HepG2 (cell line): ENCODE data around the gene BIN1. TPM values are rescaled to one million over a fixed set of nuclear protein-coding genes. Genes with fewer than 3 reads are reported as not detected.

Source experiments
- ATAC-seq: fragments of 200-7000 bp; cut with Tn5 transposase; 3 replicates; pipeline ENCODE4 v1.9.1; 2020; ENCODE audit warnings: mild to moderate bottlenecking, moderate library complexity
- BruUV-seq: library from RNA; stranded (reverse); fragments of 400-500 nt; replicated peaks from 2 replicates; lab custom pipeline; 2021; lab: Mats Ljungman, UMichigan
- CTCF ChIA-PET: fragments of 300-600 bp; formaldehyde crosslinking; extraction: SDS; loops from one replicate; lab custom pipeline; 2021; ENCODE audit warnings: low total read pairs, inconsistent platforms, low intra/inter-chr PET ratio; lab: Yijun Ruan, JAX
- POLR2A ChIA-PET: fragments of 350-600 bp; sonication (Branson Sonifier 250); formaldehyde crosslinking; loops from one replicate; lab custom pipeline; 2020; ENCODE audit warnings: antibody characterized with exemption, inconsistent platforms; lab: Yijun Ruan, JAX
- DNase-seq: peaks from one replicate; pipeline ENCODE4 v3.0.0-alpha.2; 2015; ENCODE audit warnings: low spot score
- FAIRE-seq: peaks from 3 replicates; lab custom pipeline; 2011; peaks lifted over from hg19 to GRCh38; lab: Jason Lieb, UNC
- H2AFZ ChIP-seq: one replicate; pipeline ENCODE4 v1.6.1; 2011; ENCODE audit warnings: low read length, inconsistent platforms
- H3K27ac ChIP-seq: fragments of 300-600 bp; 3 replicates; pipeline ENCODE4 v1.8.0; 2011; ENCODE audit warnings: mixed run types, mild to moderate bottlenecking, mixed read lengths, low read length, inconsistent platforms; ENCODE audit not compliant: insufficient read depth; ENCODE audit errors: extremely low read length
- H3K27me3 ChIP-seq, 2 experiments: fragments of 200-600 bp in 1 of 2; 2 replicates in 1 of 2; 3 replicates in 1 of 2; pipeline versions ENCODE4 v1.6.0 to v1.8.0; 2011; ENCODE audit warnings: low read length in 2 of 2, mild to moderate bottlenecking in 2 of 2, moderate library complexity in 2 of 2, inconsistent platforms in 1 of 2; ENCODE audit not compliant: insufficient read depth in 2 of 2, control insufficient read depth in 1 of 2
- H3K36me3 ChIP-seq, 2 experiments: fragments of 200-600 bp in 1 of 2; replicated peaks in 1 of 2; 2 replicates in 1 of 2; 3 replicates in 1 of 2; pipeline versions ENCODE4 v1.5.1 to v1.8.0; 2011; ENCODE audit warnings: low read length in 2 of 2, inconsistent platforms in 1 of 2; ENCODE audit not compliant: insufficient read depth in 2 of 2, control insufficient read depth in 1 of 2
- H3K4me1 ChIP-seq: 2 replicates; pipeline ENCODE4 v1.5.1; 2012; ENCODE audit warnings: low read length, inconsistent platforms; ENCODE audit not compliant: insufficient read depth
- H3K4me2 ChIP-seq: 2 replicates; pipeline ENCODE4 v1.6.0; 2011; ENCODE audit warnings: low read depth, low read length, inconsistent platforms
- H3K4me3 ChIP-seq, 3 experiments: fragments of 200-600 bp in 1 of 3; sonication (generic), shearing (Covaris generic) in 1 of 3; replicated peaks in 1 of 3; 2 replicates each; pipeline ENCODE4 v1.5.1; 2011 to 2016; ENCODE audit warnings: low read length in 3 of 3, inconsistent platforms in 2 of 3, low read depth in 2 of 3, mild to moderate bottlenecking in 2 of 3, control low read depth in 1 of 3, mixed read lengths in 1 of 3; ENCODE audit not compliant: insufficient read depth in 1 of 3
- H3K79me2 ChIP-seq: one replicate; pipeline ENCODE4 v1.6.1; 2011; ENCODE audit warnings: low read length, inconsistent platforms; ENCODE audit not compliant: insufficient read depth
- H3K9ac ChIP-seq: 2 replicates; pipeline ENCODE4 v1.6.0; 2011; ENCODE audit warnings: mild to moderate bottlenecking, low read depth, low read length, inconsistent platforms; ENCODE audit not compliant: insufficient read depth
- H3K9me3 ChIP-seq: 2 replicates; pipeline ENCODE4 v1.5.1; 2012; ENCODE audit warnings: mild to moderate bottlenecking, low read length
- H4K20me1 ChIP-seq: 2 replicates; pipeline ENCODE4 v1.6.0; 2011; ENCODE audit warnings: inconsistent platforms, mild to moderate bottlenecking, low read length, moderate library complexity; ENCODE audit not compliant: insufficient read depth
- CENPBD1 ChIP-seq: sonication (generic); formaldehyde crosslinking; IDR thresholded peaks from 2 replicates; pipeline ENCODE4 v1.8.0; 2022; ENCODE audit warnings: missing genetic modification reagents, low read depth, mild to moderate bottlenecking, borderline replicate concordance
- DDIT3 ChIP-seq: sonication (generic); formaldehyde crosslinking; IDR thresholded peaks from 2 replicates; pipeline ENCODE4 v1.4.0; 2020; ENCODE audit warnings: mild to moderate bottlenecking, missing genetic modification reagents
- FLYWCH1 ChIP-seq: sonication (generic); formaldehyde crosslinking; IDR thresholded peaks from 2 replicates; pipeline ENCODE4 v1.8.1; 2023; ENCODE audit warnings: mild to moderate bottlenecking, missing genetic modification reagents
- HCFC1 ChIP-seq: fragments of 150-350 bp; IDR thresholded peaks from 2 replicates; pipeline ENCODE4 v1.6.1; 2014; ENCODE audit warnings: low read depth, low read length
- HMG20A ChIP-seq: IDR thresholded peaks from 2 replicates; pipeline ENCODE4 v1.6.1; 2016; ENCODE audit warnings: borderline replicate concordance
- JUN ChIP-seq: sonication (generic); formaldehyde crosslinking; IDR thresholded peaks from 2 replicates; pipeline ENCODE4 v1.4.0; 2020; ENCODE audit warnings: mild to moderate bottlenecking, missing genetic modification reagents
- MAZ ChIP-seq, 2 experiments: sonication (generic) in 1 of 2; formaldehyde crosslinking in 1 of 2; IDR thresholded peaks; 2 replicates each; pipeline versions ENCODE4 v1.5.0 to v1.6.1; 2012 to 2020; ENCODE audit warnings: low read depth in 2 of 2, mild to moderate bottlenecking in 2 of 2, borderline replicate concordance in 1 of 2, improper control_type of control experiment in 1 of 2, low read length in 1 of 2, missing genetic modification reagents in 1 of 2, moderate library complexity in 1 of 2
- MZF1 ChIP-seq: sonication (generic); formaldehyde crosslinking; IDR thresholded peaks from 2 replicates; pipeline ENCODE4 v1.8.1; 2023; ENCODE audit warnings: mild to moderate bottlenecking, missing genetic modification reagents, borderline replicate concordance
- POLR2G ChIP-seq: fragments of 200-400 bp; formaldehyde crosslinking; IDR thresholded peaks from 2 replicates; pipeline ENCODE4 v1.6.1; 2018; ENCODE audit warnings: mild to moderate bottlenecking, low read depth, low read length, moderate library complexity
- PPARG ChIP-seq: conservative IDR thresholded peaks from 2 replicates; pipeline ENCODE4 v1.6.1; 2016; ENCODE audit warnings: missing biosample characterization, missing genetic modification reagents
- SPEN ChIP-seq: sonication (generic); formaldehyde crosslinking; IDR thresholded peaks from 2 replicates; pipeline ENCODE4 v1.5.1; 2020; ENCODE audit warnings: low read depth, mild to moderate bottlenecking, missing genetic modification reagents
- ZBTB25 ChIP-seq: IDR thresholded peaks from 2 replicates; pipeline ENCODE4 v1.6.1; 2018; ENCODE audit warnings: missing genetic modification reagents
- ZBTB39 ChIP-seq: sonication (generic); formaldehyde crosslinking; IDR thresholded peaks from 2 replicates; pipeline ENCODE4 v1.5.0; 2020; ENCODE audit warnings: missing genetic modification reagents
- ZMYM2 ChIP-seq: sonication (generic); formaldehyde crosslinking; IDR thresholded peaks from 2 replicates; pipeline ENCODE4 v1.8.0; 2022; ENCODE audit warnings: mild to moderate bottlenecking, missing genetic modification reagents
- ZNF331 ChIP-seq: sonication (generic); formaldehyde crosslinking; IDR thresholded peaks from 2 replicates; pipeline ENCODE4 v1.4.0; 2020; ENCODE audit warnings: missing genetic modification reagents
- ZNF337 ChIP-seq: sonication (generic); formaldehyde crosslinking; IDR thresholded peaks from 2 replicates; pipeline ENCODE4 v1.5.1; 2020; ENCODE audit warnings: missing genetic modification reagents, low read depth, mild to moderate bottlenecking, borderline replicate concordance
- ZNF468 ChIP-seq: sonication (generic); formaldehyde crosslinking; IDR thresholded peaks from 2 replicates; pipeline ENCODE4 v1.8.0; 2022; ENCODE audit warnings: mild to moderate bottlenecking, moderate library complexity, missing genetic modification reagents
- ZNF564 ChIP-seq: sonication (generic); formaldehyde crosslinking; IDR thresholded peaks from 2 replicates; pipeline ENCODE4 v1.8.1; 2023; ENCODE audit warnings: mild to moderate bottlenecking, missing genetic modification reagents
- ZNF577 ChIP-seq: sonication (generic); formaldehyde crosslinking; IDR thresholded peaks from 2 replicates; pipeline ENCODE4 v1.4.0; 2020; ENCODE audit warnings: mild to moderate bottlenecking, low read depth, missing genetic modification reagents, borderline replicate concordance
- ZNF674 ChIP-seq: sonication (generic); formaldehyde crosslinking; IDR thresholded peaks from 2 replicates; pipeline ENCODE4 v1.5.0; 2020; ENCODE audit warnings: low read depth, mild to moderate bottlenecking, missing genetic modification reagents
- ZNF841 ChIP-seq: sonication (generic); formaldehyde crosslinking; IDR thresholded peaks from 2 replicates; pipeline ENCODE4 v1.8.1; 2023; ENCODE audit warnings: missing genetic modification reagents, borderline replicate concordance
- WGBS: methylation state at CpG from one replicate; pipeline ENCODE4 v1.1.6; 2017; ENCODE audit warnings: low lambda C conversion rate; 5-methylcytosine and 5-hydroxymethylcytosine counted together
- in situ Hi-C: cut with HindIII; loops from 2 replicates; pipeline ENCODE4 v1.10.0; 2017; ENCODE audit warnings: low pct_unique_long_range_greater_than_20kb; ENCODE audit not compliant: extremely low pct_ligation_motif_present
- intact Hi-C: fragments of 100-400 bp; cut with micrococcal nuclease; formaldehyde crosslinking; loops from one replicate; pipeline ENCODE4 v1.10.0; 2022; ENCODE audit not compliant: unreplicated experiment
- polyA plus RNA-seq, 8 experiments: library from polyadenylated mRNA; depleted of rRNA in 3 of 8; stranded (reverse) in 7 of 8; unstranded in 1 of 8; fragments of >200 nt; fragmentation: Illumina TruSeq in 4 of 8; extraction: Trizol in 4 of 8; gene quantifications; 2 replicates each; pipeline versions ENCODE4 v1.2.1 to v1.2.3, GENCODE V29; 2011 to 2016; ENCODE audit warnings: low read depth in 4 of 8, missing spikeins in 1 of 8, mixed read lengths in 1 of 8; ENCODE audit not compliant: insufficient read depth in 1 of 8
- total RNA-seq, 5 experiments: library from RNA; depleted of rRNA; stranded (reverse); fragments of >200 nt; fragmentation: Illumina TruSeq; extraction: Trizol; gene quantifications; 2 replicates each; pipeline ENCODE4 v1.2.3, GENCODE V29; 2016; ENCODE audit warnings: low read depth in 1 of 5

BIN1 gene
- total and polyA plus RNA-seq, 2 of the 13 experiments (the other 11 are each of a cell fraction or from before 2014, with no cell fraction given): 0.93 to 1.2 TPM

- TF ChIP-seq ZBTB39 (CRISPR knock-in tag) (no peak), HMG20A (CRISPR knock-in tag) (no peak), ZNF331 (CRISPR knock-in tag) (no peak), DDIT3 (CRISPR knock-in tag) (no peak), ZNF577 (no peak), ZNF564 (CRISPR knock-in tag) (no peak), ZNF841 (CRISPR knock-in tag) (no peak)
Observed at GRCh38 chr2:127154396-127154795, 47.4 kb upstream of the BIN1 start (continued).

GRCh38 chr2:127153691-127154158, 46.8 kb upstream of the BIN1 start:
- Histone ChIP-seq H3K27ac (no peak overlapping the region), H3K4me1 (no peaks in the 10 kb centered on the region), H3K9me3 (peaks cover 9% of the 10 kb centered on the region), H3K4me2 (no peak overlapping the region), H2AFZ (no peak overlapping the region), H4K20me1 (no peaks in the 10 kb centered on the region), H3K4me3 (no peak overlapping the region), H3K27me3 (peaks cover 0 to 19% of the 10 kb centered on the region in 2 experiments; a peak in 2 of 5 replicates), H3K9ac (no peak overlapping the region), H3K79me2 (no peaks in the 10 kb centered on the region), H3K36me3 (no peaks in the 10 kb centered on the region)
- FAIRE-seq (no peak), ATAC-seq (no peak; the same call in 2 of the 3 replicates), DNase-seq (no peak)
- TF ChIP-seq ZBTB25 (no peak), JUN (no peak), ZNF674 (CRISPR knock-in tag) (no peak), ZMYM2 (CRISPR knock-in tag) (no peak), CENPBD1 (no peak), SPEN (CRISPR knock-in tag) (no peak), MAZ (IDR thresholded peaks at IDR 0.05; ENCODE audit: borderline replicate concordance, low read depth, low read length) (no peak), MAZ (CRISPR knock-in tag; IDR thresholded peaks at IDR 0.05; ENCODE audit: low read depth) (no peak), ZNF337 (CRISPR knock-in tag) (no peak), MZF1 (CRISPR knock-in tag) (no peak), PPARG (CRISPR knock-in tag) (no peak), POLR2G (no peak), FLYWCH1 (CRISPR knock-in tag) (no peak), ZNF468 (CRISPR knock-in tag) (no peak), HCFC1 (no peak)
- POLR2A ChIA-PET: no interaction called here
- BruUV-seq: no TSS peak
- 32% methylated on average over 5 of the region's 6 CpGs for WGBS
- intact Hi-C loops: no loop called here
- CTCF ChIA-PET: no interaction called here
- in situ Hi-C loops: no loop called here
